ENCODE data around the gene BRCA1.

- TF ChIP-seq CTCF (IDR thresholded peaks at IDR 0.05) (no peak), EZH2 (IDR thresholded peaks at IDR 0.05; ENCODE audit: borderline replicate concordance, insufficient read depth, low read depth, low read length, poor library complexity, severe bottlenecking) (no peak)
These were observed 84.5 kb downstream of the BRCA1 start for GRCh38 chr17:43040655-43041054.
